HG03442 (cell line): Measurements from ENCODE around the gene RGPD4.

ENCODE experiments used
- ATAC-seq: cut with Tn5 transposase; IDR thresholded peaks from one replicate; pipeline ENCODE4 v1.9.1; 2021; ENCODE audit warnings: mild to moderate bottlenecking, moderate library complexity; ENCODE audit not compliant: unreplicated experiment

RGPD4 gene

GRCh38 chr2:107927034-107927534, 100.4 kb downstream of the RGPD4 start:
- no peak for ATAC-seq

GRCh38 chr2:107931412-107931811, 104.7 kb downstream of the RGPD4 start:
- no peak for ATAC-seq

- no peak for ATAC-seq
These were observed 105.8 kb downstream of the RGPD4 start for GRCh38 chr2:107932488-107932887.

- no peak for ATAC-seq
These were observed 106.3 kb downstream of the RGPD4 start for GRCh38 chr2:107932979-107933378.

GRCh38 chr2:107936433-107937359, 110.0 kb downstream of the RGPD4 start:
- no peak for ATAC-seq
